Femur (tissue), 1 donor: ENCODE measurements around the gene SCCPDH.
"Not testable (repeated sequence)": the region's sequence is repeated elsewhere in the genome, so short reads cannot be mapped to it uniquely, and the experiment has no call there.

Experiments used
- DNase-seq: peaks from one replicate; pipeline ENCODE4 v3.0.0-alpha.2; 2017

The SCCPDH gene

GRCh38 chr1:246724016-246724730 lies at the start of gene SCCPDH:
TSS of gene SCCPDH (plus strand) at chr1:246724409. CDS start at chr1:246724423, 14 bp downstream.
- peak; percentile 88 for DNase-seq

- no peak for DNase-seq
These were observed 46.4 kb upstream of the SCCPDH start for GRCh38 chr1:246677842-246678241.

- no peak for DNase-seq
These were observed 45.1 kb upstream of the SCCPDH start for GRCh38 chr1:246678816-246679793.

GRCh38 chr1:246679794-246680177 lies 44.4 kb upstream of the SCCPDH start:
- DNase-seq, result no peak

- no peak for DNase-seq
These were observed 44.0 kb upstream of the SCCPDH start for GRCh38 chr1:246680190-246680589.

- peak; percentile 41 for DNase-seq
These were observed 43.5 kb upstream of the SCCPDH start for GRCh38 chr1:246680696-246681130.

GRCh38 chr1:246681900-246682895 lies 42.0 kb upstream of the SCCPDH start:
- peak; percentile 68 for DNase-seq

- DNase-seq, result no peak
These were observed 40.7 kb upstream of the SCCPDH start for GRCh38 chr1:246683521-246683920.

- no peak for DNase-seq
These were observed 37.2 kb upstream of the SCCPDH start for GRCh38 chr1:246687002-246687401.

- peak; percentile 43 for DNase-seq
These were observed 34.7 kb upstream of the SCCPDH start for GRCh38 chr1:246689409-246690008.

GRCh38 chr1:246690100-246690499 lies 34.1 kb upstream of the SCCPDH start:
- DNase-seq, result no peak

GRCh38 chr1:246691622-246692495 lies 32.4 kb upstream of the SCCPDH start:
- no peak for DNase-seq

- not testable (repeated sequence) for DNase-seq
These were observed 29.9 kb upstream of the SCCPDH start for GRCh38 chr1:246694213-246694895.

GRCh38 chr1:246695136-246695535 lies 29.1 kb upstream of the SCCPDH start:
- no peak for DNase-seq

- no peak for DNase-seq
These were observed 28.5 kb upstream of the SCCPDH start for GRCh38 chr1:246695666-246696065.

GRCh38 chr1:246698466-246699094 lies 25.6 kb upstream of the SCCPDH start:
- no peak for DNase-seq

GRCh38 chr1:246699095-246699735 lies 25.0 kb upstream of the SCCPDH start:
- DNase-seq, result peak; percentile 90

- DNase-seq, result peak; percentile 37
These were observed 20.6 kb upstream of the SCCPDH start for GRCh38 chr1:246703581-246703980.

- no peak for DNase-seq
These were observed 18.8 kb upstream of the SCCPDH start for GRCh38 chr1:246705368-246705767.
